Omental fat pad (tissue), 4 donors: ENCODE measurements around the gene ATP6AP1. TPM values are rescaled to one million over a fixed set of nuclear protein-coding genes. Genes with fewer than 3 reads are reported as not detected.
A peak's percentile ranks its signal among the peaks of the same experiment; 100 is the strongest.

Source experiments
- ATAC-seq: fragments of 150-250 bp; one replicate; pipeline ENCODE4 v1.9.1; 2016; ENCODE audit warnings: mild to moderate bottlenecking, moderate library complexity; ENCODE audit not compliant: low FRiP score
- DNase-seq: peaks from one replicate; pipeline ENCODE4 v3.0.0-alpha.2; 2019; ENCODE audit warnings: low spot score
- total RNA-seq, 4 donors: library from RNA; depleted of rRNA; stranded (reverse); fragments of >200 nt; gene quantifications; one replicate each; pipeline ENCODE4 v1.1.0, GENCODE V29; 2016
- TF ChIP-seq, protein P1 (sequence below), 3 donors: fragments of 450-650 bp; IDR thresholded peaks; one replicate each; pipeline ENCODE4 v1.5.1; 2016 to 2017; ENCODE audit warnings: antibody characterized with exemption in 3 of 3, mild to moderate bottlenecking in 3 of 3, moderate library complexity in 2 of 3

The ATP6AP1 gene
- total RNA-seq, 4 donors from 2014 or later = 23.8 to 51.8 (median 37.2) TPM

- TF ChIP-seq, protein P1, sequence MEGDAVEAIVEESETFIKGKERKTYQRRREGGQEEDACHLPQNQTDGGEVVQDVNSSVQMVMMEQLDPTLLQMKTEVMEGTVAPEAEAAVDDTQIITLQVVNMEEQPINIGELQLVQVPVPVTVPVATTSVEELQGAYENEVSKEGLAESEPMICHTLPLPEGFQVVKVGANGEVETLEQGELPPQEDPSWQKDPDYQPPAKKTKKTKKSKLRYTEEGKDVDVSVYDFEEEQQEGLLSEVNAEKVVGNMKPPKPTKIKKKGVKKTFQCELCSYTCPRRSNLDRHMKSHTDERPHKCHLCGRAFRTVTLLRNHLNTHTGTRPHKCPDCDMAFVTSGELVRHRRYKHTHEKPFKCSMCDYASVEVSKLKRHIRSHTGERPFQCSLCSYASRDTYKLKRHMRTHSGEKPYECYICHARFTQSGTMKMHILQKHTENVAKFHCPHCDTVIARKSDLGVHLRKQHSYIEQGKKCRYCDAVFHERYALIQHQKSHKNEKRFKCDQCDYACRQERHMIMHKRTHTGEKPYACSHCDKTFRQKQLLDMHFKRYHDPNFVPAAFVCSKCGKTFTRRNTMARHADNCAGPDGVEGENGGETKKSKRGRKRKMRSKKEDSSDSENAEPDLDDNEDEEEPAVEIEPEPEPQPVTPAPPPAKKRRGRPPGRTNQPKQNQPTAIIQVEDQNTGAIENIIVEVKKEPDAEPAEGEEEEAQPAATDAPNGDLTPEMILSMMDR (IDR thresholded peaks at IDR 0.05) = no peak
- DNase-seq (no peak), ATAC-seq (no peak)
Observed at GRCh38 chrX:154434394-154435168, 6.1 kb downstream of the ATP6AP1 start.

DNA sequence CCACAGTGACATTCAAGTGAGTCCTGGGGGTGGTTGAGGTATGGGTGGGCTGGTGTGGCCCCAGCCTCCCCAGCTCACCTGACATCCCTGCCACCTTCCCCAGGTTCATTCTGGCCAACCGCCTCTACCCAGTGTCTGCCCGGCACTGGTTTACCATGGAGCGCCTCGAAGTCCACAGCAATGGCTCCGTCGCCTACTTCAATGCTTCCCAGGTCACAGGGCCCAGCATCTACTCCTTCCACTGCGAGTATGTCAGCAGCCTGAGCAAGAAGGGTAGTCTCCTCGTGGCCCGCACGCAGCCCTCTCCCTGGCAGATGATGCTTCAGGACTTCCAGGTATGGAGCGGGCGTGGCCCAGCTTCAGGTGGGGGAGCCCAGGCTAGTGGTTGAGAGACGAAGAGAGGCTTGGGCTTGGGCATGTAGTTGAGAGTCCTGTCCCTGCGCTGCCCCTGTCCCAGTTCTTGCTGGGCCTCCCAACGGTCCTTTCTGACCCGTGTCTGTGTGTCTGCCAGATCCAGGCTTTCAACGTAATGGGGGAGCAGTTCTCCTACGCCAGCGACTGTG, 6.8 kb downstream of the ATP6AP1 start:
- ATAC-seq (no peak), DNase-seq (no peak)
- TF ChIP-seq, protein P1 (IDR thresholded peaks at IDR 0.05) = no peak

GRCh38 chrX:154436374-154436982, 8.0 kb downstream of the ATP6AP1 start:
- peak; percentile 24 for ATAC-seq
- DNase-seq = no peak

GRCh38 chrX:154436983-154437752, 8.7 kb downstream of the ATP6AP1 start, which contains the start of gene GDI1:
TSS of gene GDI1 (plus strand) at chrX:154437154. CDS start at chrX:154437255, 101 bp downstream.
- no peak for DNase-seq
- ATAC-seq = peak; percentile 37
- TF ChIP-seq, protein P1 (IDR thresholded peaks at IDR 0.05) = no peak

More at GRCh38 chrX:154436374-154436982, 8.0 kb downstream of the ATP6AP1 start:
- TF ChIP-seq, protein P1 (IDR thresholded peaks at IDR 0.05) = no peak

DNA sequence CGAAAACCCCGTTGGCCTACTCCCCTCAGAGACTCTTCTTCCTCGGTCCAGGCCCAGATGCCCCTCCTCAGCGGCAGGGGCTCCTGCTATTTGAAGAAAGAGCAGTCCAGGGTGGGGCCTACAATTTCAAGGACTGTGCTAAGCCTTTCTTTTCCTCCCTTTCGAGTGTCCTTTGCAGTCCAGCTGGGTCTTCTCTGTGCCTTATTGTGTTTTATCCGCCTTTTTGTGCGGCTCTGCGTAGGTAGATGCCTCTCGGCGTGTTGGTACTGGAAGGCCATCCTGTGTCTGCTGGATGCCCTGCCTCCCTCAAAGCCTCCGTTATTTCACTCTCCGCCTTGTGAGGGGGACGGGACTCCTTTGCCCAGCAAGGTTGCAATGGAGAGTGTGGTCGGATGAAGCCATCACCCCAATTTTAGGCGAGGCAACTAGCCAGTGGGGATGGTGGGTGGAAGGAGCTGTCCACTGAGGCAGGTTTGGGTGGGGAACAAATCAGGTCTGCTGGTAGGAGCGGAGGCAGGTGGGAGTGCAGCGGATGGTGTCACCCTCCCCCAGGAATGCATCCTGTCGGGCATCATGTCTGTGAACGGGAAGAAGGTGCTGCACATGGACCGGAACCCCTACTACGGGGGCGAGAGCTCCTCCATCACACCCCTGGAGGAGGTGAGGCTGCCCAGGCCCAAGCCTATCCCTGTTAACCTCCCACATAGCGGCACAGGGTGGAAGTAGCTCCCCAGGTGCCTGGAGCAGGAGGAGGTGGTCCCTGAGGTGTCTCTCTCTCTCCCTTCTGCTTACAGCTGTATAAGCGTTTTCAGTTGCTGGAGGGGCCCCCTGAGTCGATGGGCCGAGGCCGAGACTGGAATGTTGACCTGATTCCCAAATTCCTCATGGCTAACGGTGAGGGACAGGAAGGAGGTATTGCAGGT, 9.8 kb downstream of the ATP6AP1 start:
- TF ChIP-seq, protein P1 (IDR thresholded peaks at IDR 0.05) = no peak
- DNase-seq (no peak), ATAC-seq (no peak)

DNA sequence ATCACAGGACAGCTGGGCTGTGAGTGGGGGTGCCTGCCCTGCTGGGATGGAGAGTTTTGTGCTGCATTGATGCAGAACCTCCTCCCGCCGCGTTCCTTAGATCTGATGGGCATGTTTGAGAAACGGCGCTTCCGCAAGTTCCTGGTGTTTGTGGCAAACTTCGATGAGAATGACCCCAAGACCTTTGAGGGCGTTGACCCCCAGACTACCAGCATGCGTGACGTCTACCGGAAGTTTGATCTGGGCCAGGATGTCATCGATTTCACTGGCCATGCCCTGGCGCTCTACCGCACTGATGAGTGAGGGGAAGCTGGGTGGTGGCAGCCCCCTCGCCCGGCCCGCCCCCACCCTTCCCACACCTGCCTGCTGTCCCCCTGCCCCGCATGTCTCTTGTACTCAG, 11.4 kb downstream of the ATP6AP1 start:
- ATAC-seq (no peak), DNase-seq (no peak)
- TF ChIP-seq, protein P1 (IDR thresholded peaks at IDR 0.05) = no peak
